LNCaP clone FGC (cell line): ENCODE results near the gene NRP1.

Experiments
- DNase-seq: peaks from one replicate; pipeline ENCODE4 v3.0.0-alpha.2; 2011; ENCODE audit warnings: low read depth
- H3K4me3 ChIP-seq: 2 replicates; pipeline ENCODE4 v1.5.1; 2011; ENCODE audit warnings: mild to moderate bottlenecking, low read depth, low read length, control low read depth
- CTCF ChIP-seq: IDR thresholded peaks from 2 replicates; pipeline ENCODE4 v1.5.1; 2012; ENCODE audit warnings: mild to moderate bottlenecking; ENCODE audit not compliant: control insufficient read depth, insufficient read depth; ENCODE audit errors: extremely low read depth

NRP1 gene

DNA sequence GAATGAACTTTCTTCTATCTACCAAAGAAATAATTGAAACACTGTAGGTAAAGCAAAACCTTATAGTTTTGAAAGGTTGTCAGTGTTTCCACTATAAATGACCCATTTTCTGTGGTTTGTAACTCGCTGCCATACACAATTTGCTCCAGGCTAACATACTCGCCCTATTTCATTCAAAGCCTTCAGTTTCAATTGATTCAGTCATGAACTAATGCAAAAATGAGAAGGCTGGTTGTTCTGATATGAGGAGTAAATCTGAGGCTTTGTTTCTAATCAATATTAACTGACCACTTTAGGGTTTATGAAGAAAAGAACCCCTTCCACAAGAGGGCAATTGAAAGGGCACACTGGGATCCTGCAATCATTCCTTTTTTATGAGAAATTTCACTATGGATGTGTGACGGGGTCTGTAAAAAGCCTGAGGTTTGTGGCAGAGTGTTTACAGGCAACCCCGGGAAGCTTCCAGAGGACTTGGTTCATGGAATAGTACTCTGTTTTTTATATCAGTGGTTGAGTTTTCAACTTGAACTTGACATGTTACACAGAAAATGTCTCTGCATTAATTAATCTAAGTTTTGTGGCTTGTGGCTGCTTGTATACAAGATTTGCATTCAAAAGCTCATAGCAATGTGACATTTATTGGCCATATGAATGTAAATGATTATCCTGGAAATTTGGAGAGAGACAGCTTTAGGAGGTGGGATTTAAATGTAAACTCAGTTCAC is 133.2 kb downstream of the NRP1 start:
- DNase-seq: no peak
- TF ChIP-seq CTCF: no peak
- H3K4me3 ChIP-seq: no peak overlapping the region

- DNase-seq: no peak
- TF ChIP-seq CTCF: no peak
- no peak overlapping the region for H3K4me3 ChIP-seq
These were observed 134.7 kb downstream of the NRP1 start for GRCh38 chr10:33199731-33200232.

DNA sequence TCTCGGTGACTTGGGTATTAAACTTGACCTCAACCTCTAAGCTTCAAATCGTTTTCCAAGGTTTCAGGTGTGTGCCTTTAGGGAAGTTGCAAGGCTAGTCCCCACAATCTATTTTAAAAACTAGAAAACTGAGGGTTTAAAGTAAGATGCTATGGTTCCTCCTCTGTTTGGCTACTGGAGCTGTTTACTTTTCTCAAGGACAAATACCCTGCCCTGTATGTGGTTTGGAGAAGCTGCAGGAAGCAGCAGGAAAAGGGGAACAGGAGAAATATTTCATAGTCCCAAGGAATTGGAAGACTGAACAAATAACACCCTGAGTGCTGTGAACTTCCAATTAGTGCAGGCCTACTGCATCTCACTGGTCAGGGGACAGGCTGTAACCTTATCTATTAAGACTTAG is 135.9 kb downstream of the NRP1 start:
- H3K4me3 ChIP-seq: no peak overlapping the region
- DNase-seq: no peak
- no peak for TF ChIP-seq CTCF

DNA sequence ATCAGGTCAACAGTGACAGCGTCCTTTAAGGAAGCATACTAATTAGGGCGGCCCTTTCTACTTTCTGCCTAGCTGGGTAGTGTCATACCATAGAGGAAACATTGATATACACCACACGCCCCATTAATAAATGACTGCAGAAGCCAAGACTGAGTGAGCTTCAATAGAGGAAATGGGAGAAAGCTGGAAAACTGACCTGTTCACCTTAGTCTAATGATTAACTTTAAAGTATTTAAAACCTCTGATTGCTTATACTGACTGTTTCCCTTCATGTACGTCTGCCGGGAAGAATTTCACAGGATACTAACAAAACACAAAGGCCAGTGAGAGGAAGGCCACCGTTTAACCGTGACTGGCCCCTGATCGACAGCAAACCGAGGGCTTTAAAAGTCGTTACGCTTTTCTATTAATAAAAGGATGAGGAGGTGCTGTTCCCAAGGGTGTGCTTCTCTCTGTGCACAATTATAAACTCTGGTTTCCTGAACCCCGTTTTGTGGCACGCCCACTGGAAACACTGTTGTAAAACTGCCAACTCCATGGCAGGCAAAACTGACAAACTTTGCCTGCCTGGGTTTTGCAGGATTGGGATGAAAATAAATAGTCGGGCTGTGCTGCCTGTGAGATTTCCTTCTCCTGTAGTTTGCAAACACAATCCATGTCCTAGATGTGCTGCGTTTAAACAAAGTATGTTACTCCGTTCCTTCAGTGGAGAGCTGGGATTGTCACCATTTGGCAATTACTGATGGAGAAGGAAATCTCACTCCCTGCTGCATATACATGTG is 137.6 kb downstream of the NRP1 start:
- TF ChIP-seq CTCF: no peak
- DNase-seq: no peak
- H3K4me3 ChIP-seq: no peak overlapping the region

- no peak for DNase-seq
- TF ChIP-seq CTCF: no peak
- H3K4me3 ChIP-seq: no peak overlapping the region
These were observed 138.1 kb downstream of the NRP1 start for GRCh38 chr10:33196377-33196706.

- no peak overlapping the region for H3K4me3 ChIP-seq
- no peak for DNase-seq
- TF ChIP-seq CTCF: no peak
These were observed 138.7 kb downstream of the NRP1 start for GRCh38 chr10:33195608-33196376.
